Hematopoietic multipotent progenitor cell treated with erythropoietin and hydrocortisone succinate and interleukin-3 and kit ligand, for 8 days (in vitro differentiated cells): Measurements from ENCODE around the gene IL16.

Source experiments
- DNase-seq: peaks from one replicate; pipeline ENCODE4 v3.0.0-alpha.2; 2015

IL16 gene

GRCh38 chr15:81258455-81258854 is 61.8 kb downstream of the IL16 start:
- no peak for DNase-seq

- no peak for DNase-seq
Observed at GRCh38 chr15:81259760-81260298, 63.1 kb downstream of the IL16 start.

DNA sequence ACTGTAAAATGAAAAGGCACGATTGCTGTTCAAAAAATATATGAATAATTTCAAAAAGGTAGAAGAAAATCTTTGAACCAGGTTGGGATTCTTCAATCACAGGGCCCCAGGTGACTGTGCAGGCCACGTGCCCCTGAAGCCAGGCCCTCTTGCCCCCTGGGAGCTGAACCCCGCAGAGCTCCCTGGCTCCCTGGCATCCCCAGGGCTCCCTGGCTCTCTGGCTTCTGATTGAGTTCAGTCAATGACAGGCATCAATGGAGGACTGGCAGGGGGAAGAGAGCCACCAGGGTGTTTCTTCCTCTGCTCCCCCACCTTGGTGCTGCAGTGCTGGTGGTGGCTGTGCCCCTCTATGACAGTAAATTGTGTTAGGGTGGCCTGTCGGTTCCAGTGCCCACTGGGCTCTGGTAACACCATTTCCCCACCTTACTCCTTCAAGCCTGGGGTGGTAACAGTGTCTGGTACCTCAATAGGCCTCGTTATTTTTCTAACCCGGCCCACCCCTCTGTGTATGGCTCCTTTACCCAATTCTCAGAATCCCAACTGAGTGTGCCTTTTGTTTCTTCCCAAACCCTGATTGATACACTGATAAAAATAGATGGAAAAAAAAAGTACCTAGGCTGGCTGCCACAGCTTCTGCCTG is 64.6 kb downstream of the IL16 start:
- no peak for DNase-seq

GRCh38 chr15:81263477-81263876 is 66.8 kb downstream of the IL16 start:
- no peak for DNase-seq

- DNase-seq: no peak
Observed at GRCh38 chr15:81264072-81264857, 67.6 kb downstream of the IL16 start.

GRCh38 chr15:81265256-81265943 is 68.7 kb downstream of the IL16 start:
- DNase-seq: no peak

DNA sequence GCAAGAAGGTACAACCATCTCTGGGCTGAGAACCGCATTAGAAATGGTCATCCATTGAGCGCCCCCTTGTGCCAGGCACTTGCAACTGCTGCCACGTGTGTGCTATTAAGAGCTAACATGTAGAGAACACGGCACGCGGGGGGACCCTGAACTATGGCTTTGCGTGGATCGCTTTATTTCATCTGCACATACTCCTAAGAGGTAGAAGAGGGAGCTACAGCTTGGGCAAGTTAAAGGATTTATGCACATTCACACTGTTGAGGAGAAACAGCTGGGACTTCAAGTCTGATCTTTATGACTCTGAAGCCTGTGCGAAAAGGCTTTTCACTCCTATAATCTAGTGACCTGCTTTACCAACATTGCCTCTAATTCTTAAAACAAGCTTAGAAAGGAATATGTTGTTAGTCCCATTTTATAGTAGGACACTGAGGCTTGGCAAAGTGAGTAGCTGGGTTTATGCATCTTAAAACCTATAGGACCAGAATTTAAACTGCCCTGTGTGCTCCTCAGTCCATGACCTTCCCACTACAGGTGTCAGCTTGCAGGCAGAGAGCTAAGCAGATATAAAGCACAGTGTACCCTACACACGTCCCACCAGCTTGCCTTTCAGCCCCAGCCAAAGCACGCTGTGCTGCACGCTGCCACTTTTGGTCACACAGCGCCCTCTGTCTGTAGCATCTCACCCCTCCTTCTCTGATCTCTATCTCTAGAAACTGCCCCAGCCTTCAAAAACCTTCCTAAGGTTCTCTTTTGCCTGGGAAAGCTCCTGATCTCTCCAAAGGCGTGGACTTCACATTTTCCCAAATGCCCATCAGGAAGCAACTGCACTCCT is 69.5 kb downstream of the IL16 start:
- DNase-seq: peak; percentile 89

- DNase-seq: no peak
Observed at GRCh38 chr15:81268340-81268739, 71.7 kb downstream of the IL16 start.

DNA sequence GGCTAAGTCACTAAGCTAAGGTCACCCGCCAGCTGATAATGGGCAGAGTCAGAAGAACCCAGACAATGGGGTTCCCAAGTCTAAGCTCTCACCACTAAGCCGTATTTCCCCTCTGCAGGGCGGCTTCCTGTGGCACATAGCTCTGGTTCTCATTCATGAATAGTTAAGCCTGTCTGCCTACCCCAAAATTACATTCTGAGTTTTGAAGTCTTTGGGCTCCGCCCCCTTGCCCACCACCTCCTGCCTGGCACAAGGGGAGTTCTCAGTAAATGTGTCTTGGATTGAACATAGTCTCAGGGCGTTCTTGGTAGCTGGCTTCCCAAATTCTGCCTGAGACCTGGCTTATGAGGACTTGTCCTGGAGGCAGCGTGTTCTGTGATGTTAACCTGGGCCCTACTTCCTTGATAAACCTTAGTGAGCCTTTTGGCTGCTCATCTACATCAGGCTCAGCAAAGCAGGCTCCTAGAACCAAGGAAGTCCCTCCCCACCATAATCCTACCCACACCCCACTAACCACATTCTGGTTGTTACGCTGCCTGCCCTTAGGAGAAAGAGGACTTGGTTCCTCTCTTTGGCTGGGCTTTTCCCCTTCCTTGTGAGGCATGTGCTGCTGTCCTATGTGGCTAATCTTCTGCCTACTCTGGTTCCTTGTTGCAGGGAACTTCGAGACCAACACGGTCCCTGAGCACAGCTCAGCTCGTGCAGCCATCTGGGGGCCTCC is 72.4 kb downstream of the IL16 start:
- no peak for DNase-seq

DNA sequence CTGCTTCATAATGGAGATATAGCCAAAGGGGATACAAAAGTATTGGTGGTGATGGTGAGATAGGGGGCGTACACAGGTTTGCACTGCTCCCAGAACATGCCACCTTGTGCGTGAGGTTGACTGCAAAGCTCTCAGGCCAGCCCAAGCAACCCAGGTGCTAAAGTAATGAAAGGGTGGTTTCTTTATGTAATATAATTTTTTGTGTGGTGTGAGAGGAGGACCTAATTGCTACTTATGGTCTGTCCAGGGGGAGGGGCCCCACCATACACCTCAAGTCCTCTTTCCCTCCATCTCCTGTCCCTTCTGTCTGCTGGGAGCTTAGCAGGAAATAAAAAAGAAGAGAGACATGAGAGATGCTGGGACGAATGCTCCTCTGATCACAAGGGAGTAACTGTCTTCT is 73.5 kb downstream of the IL16 start:
- DNase-seq: no peak

- no peak for DNase-seq
Observed at GRCh38 chr15:81270781-81271491, 74.3 kb downstream of the IL16 start.

GRCh38 chr15:81271761-81272644 is 75.3 kb downstream of the IL16 start:
- DNase-seq: no peak

- no peak for DNase-seq
Observed at GRCh38 chr15:81273200-81273599, 76.5 kb downstream of the IL16 start.

DNA sequence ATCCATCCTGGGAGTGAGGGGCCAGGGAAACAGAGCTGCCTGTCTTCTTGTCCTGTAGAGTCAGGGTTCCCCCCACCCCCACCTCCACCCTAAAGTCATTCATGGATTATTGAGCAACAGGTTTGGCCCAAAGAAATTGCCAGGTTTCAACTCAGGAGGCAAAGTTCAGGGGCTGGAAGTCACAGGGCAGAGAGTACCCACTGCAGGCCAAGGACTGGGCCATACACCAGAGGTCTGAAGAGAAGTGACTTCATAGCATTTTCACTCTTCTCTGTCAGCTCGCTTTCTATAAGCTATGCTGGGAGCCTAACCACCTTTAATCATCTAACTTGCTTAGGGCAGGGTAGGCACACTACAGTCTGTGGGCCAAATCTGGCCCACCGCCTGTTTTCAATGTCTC is 77.2 kb downstream of the IL16 start:
- no peak for DNase-seq

DNA sequence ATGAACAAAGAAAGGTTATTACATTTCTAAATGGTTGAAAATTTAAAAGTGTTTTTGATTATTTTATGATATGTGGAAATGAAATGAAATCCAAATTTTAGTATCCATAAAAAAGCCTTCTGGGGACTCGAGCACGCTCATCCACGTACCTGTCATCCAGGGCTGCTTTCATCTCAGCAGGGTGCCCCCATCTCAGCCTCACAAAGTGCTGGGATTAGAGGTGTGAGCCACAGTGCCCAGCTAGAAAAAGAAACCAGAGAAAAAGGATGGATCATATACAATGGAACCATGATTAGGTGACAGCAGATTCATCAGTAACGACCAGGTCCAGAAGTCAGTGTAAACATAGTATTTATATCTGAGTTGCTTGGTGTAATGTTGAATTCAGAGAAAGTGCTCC is 77.6 kb downstream of the IL16 start:
- no peak for DNase-seq

- DNase-seq: peak; percentile 88
Observed at GRCh38 chr15:81274931-81275707, 78.4 kb downstream of the IL16 start.

GRCh38 chr15:81275711-81276392 is 79.2 kb downstream of the IL16 start:
- DNase-seq: no peak

- DNase-seq: no peak
Observed at GRCh38 chr15:81276967-81277366, 80.3 kb downstream of the IL16 start.

DNA sequence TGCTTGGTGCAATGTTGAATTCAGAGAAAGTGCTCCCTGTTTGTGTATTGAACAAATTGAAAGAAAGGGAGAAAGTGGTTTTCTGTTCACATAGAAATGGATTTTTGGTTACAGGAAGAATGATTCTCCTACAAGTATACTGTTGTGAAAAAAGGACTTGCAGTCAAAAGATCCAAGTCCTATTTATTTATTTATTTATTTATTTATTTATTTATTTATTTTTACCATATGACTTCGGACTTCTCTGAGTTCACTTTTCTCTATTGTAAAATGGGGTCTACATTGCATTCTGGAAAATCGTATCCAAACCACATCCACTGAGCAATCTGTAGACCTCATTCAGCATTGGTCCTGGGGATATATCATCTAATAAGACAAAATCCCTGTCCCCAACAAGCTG is 81.2 kb downstream of the IL16 start:
- no peak for DNase-seq
